Hypothalamus (tissue), 51 donors: ENCODE results near the gene ADD1.
A peak's percentile ranks its signal among the peaks of the same experiment; 100 is the strongest.

ENCODE experiments used
- DNase-seq, 51 donors: peaks; one replicate each; lab custom pipeline; 2025; lab: John Stamatoyannopoulos, UW

The ADD1 gene

DNA sequence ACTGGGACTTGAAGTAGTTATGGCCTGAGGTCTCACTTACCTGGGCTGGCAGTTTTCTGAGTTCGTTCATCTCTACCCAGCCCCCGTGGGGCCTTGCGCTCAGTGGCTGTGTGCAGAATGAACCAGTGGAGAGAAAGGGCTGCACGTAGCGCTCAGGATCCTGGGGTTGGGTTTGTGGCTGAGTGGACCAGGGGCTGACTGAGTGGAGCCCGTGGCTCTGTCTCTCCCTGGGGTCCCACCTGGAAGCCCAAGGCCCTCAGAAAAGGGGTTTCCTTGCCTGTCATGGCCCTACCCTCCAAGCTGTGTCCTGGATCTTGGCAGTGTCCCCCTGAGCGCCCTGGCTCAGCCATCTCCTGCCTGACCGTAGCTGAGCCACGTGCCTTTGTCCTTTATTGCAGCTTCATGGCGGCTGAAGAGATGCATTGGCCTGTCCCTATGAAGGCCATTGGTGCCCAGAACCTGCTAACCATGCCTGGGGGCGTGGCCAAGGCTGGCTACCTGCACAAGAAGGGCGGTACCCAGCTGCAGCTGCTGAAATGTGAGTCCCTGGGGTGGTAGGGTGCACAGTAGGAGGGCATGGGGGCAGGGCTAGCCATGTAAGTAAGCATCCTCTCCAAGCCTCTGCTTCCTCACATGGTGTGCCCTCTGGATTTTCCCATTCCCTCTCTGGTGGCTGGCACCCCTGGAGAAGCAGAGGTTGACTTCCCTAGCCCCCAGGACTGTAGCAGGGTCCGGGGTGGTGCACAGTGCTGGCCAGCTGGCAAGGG, 23.2 kb upstream of the ADD1 start:
- DNase-seq = no peak

- DNase-seq = no peak
These were observed 21.0 kb upstream of the ADD1 start for GRCh38 chr4:2822461-2823300.

GRCh38 chr4:2823301-2823670, 20.4 kb upstream of the ADD1 start:
- no peak for DNase-seq

- DNase-seq = no peak
These were observed 19.8 kb upstream of the ADD1 start for GRCh38 chr4:2823671-2824328.

DNA sequence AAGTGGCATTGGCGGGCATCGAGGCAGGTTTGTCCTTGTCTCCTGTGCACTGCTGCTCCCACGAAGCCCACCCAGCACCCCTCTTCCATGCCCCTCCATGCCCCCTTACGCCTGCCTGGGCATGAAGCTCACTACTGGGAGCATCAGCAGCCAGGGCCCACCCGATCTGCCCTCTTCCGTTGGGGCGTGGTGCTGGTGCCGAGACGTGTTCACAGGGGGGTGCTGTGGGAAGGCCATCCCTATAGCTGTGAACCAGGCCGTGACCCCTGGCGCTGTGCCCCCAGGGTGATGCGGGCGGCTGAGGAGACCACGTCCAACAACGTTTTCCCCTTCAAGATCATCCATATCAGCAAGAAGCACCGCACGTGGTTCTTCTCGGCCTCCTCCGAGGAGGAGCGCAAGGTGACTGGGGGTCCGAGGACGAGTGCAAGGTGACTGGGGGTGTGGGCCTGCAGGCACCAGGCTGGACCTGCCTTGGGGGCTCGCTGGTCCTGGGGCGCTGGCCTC, 19.3 kb upstream of the ADD1 start:
- no peak for DNase-seq

- no peak for DNase-seq
These were observed 18.7 kb upstream of the ADD1 start for GRCh38 chr4:2824836-2825381.

DNA sequence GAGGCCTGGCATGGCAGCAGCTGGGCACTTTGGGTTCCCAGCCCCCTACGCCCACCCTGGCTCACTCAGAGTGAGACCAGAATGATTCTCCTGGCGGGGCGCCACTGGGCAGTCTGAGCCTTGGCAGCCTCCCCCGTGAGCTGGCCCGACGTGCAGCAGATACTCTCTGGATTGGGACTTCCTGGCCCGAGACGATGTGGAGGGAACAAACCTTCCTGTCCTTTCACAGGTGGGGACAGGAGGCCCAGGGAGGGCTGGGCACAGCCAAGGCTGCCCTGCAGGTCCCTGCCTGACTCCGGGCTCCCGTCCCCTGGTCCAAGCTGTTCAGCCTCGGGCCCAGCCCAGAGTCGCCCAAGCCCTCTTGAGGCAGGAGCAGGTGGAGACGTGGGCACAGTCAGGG, 17.9 kb upstream of the ADD1 start:
- DNase-seq = peak in 15 of 51 donors; percentile 20 to 59 (median 39)

GRCh38 chr4:2827071-2827873, 16.4 kb upstream of the ADD1 start:
- DNase-seq = no peak

DNA sequence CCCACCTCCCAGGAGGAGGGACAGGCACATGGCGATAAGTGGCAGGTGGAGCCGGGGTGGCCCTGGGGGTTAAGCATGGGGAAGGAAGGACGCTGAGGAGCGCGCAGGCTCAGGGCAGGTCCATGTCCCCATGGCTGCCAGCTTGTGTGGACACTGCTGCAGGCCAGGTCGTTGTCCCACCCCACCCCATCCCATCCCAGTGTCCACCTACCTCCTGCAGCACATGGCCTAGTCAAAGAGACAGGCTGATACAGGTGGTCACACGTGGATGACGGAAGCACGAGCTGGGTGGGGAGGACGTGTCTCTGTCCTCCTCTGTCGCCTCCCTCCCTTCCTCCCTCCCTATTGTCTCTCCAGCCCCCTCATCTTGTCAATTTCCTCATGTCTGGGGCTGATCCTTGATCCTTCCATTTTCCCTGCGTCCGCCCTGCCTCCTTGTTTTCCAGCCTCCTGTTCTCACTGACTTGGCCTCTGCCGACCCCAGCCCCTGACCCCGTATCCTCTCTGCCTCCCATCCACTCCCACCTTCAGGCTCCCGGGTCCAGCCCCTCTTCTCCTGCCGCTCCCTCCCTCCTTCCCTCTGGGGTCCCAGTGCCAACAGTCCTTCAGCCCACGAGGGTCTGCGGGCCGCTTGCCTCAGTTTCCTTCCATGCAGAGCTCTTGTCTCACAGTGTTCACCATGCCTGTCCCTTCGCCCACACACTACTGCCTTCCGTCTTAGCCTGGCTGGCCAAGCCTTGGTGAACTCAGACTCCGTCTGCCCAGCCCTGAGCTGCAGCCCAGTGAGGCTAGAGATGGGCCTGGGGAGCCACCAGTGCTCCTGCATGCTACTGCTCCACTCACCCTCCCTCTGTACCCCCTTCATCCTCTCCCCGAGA, 15.5 kb upstream of the ADD1 start:
- no peak for DNase-seq

DNA sequence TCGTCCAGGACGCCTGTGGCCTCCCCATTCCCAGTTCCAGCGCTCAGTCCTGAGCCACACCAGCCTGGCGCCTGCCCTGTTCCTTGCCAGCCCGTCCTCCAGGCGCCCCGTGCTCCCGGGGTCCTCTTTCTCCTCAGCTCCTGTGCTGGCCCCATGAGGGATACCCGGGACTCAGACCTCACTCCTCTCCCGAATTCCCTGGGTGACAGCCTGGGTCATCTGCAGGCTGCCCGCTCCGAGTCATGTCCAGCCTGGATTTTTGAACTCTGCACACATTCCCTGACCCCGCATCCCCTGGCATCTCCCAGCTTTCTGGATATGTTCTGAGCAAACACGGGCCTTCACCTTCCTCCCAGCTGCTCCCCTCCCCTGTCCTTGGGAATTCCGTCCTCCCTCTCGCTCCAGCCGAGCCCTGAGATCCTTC, 14.9 kb upstream of the ADD1 start:
- DNase-seq = no peak

DNA sequence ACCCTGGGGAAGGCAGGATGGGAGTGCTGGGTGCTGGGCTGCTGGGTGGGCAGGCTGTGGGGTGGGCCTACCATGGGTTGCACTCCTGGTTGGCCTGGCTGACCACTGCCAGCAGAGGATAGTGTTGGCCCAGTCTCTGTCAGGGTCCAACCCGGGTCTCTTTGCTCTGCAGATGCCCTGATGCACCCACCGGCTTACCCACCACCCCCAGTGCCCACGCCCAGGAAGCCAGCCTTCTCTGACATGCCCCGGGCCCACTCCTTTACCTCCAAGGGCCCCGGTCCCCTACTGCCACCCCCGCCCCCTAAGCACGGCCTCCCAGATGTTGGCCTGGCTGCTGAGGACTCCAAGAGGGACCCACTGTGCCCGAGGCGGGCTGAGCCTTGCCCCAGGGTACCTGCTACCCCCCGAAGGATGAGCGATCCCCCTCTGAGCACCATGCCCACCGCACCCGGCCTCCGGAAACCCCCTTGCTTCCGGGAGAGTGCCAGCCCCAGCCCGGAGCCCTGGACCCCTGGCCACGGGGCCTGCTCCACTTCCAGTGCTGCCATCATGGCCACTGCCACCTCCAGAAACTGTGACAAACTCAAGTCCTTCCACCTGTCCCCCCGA, 14.2 kb upstream of the ADD1 start:
- DNase-seq = no peak

DNA sequence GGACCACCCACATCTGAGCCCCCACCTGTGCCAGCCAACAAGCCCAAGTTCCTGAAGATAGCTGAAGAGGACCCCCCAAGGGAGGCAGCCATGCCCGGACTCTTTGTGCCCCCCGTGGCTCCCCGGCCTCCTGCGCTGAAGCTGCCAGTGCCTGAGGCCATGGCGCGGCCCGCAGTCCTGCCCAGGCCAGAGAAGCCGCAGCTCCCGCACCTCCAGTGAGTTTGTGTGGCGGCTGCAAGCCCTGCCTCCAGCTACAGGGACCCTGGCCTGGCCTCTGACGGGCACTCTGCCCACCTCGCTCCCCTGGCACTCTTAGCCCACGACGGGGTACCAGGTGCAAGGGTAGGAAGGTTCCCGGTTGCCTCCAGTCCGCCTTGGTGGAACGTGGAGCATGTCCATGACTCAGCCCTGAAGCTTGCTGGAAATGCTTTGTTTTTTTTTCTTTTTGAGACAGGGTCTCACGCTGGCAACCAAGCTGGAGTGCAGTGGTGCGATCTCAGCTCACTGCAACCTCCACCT, 13.7 kb upstream of the ADD1 start:
- DNase-seq = no peak

GRCh38 chr4:2830632-2831610, 12.7 kb upstream of the ADD1 start:
- DNase-seq = no peak

DNA sequence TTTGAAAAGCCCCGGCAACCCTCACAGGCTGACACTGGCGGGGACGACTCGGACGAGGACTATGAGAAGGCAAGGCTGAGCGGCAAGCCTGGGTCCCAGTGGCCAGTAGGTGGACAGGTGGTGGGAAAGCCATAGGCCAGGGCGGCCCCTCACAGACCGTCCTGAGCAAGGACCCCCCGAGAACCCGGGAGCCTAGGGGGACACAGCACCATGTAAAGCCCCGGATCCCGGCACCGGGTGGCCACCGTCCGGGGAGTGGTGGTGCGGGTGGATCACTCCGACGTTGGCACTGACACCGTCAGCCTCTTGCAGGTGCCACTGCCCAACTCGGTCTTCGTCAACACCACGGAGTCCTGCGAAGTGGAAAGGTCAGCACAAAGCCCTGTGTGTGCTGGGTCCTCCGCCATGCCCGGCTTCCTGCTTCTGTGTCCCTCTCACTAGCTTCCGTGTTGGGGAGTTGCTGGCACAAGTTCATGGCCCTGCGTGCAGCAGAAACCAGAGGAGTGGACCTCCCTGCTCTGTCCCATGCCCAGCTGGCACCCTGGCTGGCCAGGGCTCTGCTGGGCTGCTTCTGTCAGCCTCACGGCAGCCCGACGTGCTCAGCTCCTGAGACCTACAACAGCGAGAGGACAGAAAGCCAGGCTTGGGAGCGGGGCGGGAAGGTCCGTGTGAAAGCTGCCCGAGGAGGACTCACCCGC, 11.9 kb upstream of the ADD1 start:
- DNase-seq = no peak

DNA sequence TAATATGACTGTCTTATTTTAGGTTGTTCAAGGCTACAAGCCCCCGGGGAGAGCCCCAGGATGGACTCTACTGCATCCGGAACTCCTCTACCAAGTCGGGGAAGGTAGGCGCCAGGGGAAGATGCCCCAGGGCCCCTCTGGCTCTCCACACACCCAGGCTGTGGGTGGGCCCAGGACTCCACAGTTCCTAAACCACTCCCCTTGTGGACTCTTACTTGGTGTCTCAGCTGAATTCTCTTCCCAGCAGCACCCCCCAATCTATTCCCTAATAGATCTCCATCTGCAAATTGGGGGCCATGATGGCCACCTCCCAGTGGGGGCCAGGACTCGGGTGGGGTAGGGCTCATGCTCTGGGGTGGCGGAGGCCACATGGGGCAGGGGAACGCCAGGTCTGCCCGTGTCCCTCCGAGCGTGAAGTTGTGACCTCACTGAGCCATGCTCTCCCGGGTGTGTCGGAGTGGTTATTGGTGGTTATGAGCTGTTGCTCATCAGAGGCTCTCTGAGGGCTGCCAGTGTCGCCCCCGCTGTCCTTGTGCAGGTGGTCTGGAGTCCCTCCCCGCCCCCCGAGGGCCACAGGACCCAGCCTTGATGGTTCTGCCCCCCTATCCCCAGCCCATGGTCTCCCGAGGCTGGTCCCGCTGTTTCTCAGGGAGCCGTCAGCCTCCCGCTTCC, 11.2 kb upstream of the ADD1 start:
- DNase-seq = no peak
